GM12872 (cell line): ENCODE measurements around the gene OR10A6.

Experiments
- TF ChIP-seq, protein P1 (sequence below): IDR thresholded peaks from 3 replicates; pipeline ENCODE4 v1.5.1; 2011; ENCODE audit warnings: low read depth, mild to moderate bottlenecking, low read length, moderate library complexity; ENCODE audit not compliant: insufficient read depth

OR10A6 gene, protein sequence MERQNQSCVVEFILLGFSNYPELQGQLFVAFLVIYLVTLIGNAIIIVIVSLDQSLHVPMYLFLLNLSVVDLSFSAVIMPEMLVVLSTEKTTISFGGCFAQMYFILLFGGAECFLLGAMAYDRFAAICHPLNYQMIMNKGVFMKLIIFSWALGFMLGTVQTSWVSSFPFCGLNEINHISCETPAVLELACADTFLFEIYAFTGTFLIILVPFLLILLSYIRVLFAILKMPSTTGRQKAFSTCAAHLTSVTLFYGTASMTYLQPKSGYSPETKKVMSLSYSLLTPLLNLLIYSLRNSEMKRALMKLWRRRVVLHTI

DNA sequence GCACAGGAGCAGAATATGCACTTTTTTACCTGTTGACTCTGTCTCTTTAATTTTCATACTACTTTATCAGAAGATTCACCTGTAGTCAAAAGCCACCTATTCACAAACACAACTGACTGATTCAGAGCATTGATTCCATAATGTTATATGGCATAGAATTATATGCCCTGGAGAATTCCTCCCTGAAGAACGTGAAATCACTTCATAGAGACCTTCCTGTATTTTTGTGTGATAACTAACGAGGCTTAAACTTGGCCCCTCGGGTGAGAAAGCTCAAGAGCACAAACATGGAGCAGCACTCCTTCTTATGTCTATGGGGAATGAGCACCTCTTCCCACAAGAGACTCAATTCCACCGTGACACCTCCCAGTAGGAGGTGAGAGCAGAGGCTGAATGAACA, at the start of gene OR10A6:
OR10A6 (minus strand) TSS at position 101 of the 400 bp plus-strand sequence. CDS start 2,606 bp downstream, outside the sequence.
- TF ChIP-seq, protein P1, sequence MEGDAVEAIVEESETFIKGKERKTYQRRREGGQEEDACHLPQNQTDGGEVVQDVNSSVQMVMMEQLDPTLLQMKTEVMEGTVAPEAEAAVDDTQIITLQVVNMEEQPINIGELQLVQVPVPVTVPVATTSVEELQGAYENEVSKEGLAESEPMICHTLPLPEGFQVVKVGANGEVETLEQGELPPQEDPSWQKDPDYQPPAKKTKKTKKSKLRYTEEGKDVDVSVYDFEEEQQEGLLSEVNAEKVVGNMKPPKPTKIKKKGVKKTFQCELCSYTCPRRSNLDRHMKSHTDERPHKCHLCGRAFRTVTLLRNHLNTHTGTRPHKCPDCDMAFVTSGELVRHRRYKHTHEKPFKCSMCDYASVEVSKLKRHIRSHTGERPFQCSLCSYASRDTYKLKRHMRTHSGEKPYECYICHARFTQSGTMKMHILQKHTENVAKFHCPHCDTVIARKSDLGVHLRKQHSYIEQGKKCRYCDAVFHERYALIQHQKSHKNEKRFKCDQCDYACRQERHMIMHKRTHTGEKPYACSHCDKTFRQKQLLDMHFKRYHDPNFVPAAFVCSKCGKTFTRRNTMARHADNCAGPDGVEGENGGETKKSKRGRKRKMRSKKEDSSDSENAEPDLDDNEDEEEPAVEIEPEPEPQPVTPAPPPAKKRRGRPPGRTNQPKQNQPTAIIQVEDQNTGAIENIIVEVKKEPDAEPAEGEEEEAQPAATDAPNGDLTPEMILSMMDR: no peak

DNA sequence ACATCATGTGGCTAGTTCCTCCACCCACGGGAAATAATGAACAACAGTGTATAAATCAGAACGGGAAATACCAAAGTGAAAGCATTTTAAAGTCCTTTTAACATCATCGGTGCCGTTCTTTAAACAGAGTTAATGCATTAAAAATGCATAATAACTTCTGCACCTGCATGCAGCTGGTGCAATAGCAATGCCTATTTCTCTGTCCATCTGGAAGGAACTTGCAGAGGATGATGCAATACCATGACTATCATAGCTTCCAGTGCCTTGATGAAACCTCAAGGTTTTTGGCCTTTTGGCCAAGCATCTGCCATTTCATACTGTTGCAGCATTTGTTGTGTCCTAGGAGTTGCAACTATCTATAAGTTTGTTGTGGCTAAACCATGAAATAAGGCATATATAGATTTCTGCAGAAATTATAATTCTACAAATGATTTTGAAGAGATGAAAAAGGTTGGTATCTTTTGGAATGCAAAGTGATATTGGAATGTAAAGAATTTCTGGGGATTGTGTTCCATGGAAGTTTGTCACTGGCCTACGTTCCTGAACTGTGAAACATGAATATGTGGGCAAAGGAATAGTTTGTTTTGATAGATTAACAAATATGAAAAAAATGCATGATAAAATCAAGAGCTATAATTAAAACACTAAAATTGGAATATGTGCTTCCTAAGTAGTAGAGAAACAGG, 46.3 kb upstream of the OR10A6 start:
- TF ChIP-seq, protein P1: no peak

DNA sequence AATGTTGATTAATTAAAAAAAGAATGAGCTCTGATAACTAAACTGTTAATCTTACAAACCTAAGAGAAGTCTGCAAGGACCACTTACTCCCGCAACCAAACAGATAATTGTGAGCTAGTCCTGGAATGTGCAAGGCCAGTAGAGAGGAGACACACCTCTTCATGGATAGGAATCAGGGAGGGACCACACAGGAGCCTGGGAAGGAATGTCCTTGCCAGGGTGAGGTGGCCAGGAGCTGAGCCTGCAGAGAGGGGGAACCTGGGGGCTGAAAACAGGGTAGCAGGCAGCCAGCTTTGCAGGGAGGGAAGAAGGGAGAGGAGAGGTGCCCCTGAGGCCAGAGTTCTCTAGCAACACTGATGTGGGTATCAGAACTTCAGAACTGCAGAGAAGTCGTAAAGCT, 43.6 kb upstream of the OR10A6 start:
- TF ChIP-seq, protein P1: no peak

DNA sequence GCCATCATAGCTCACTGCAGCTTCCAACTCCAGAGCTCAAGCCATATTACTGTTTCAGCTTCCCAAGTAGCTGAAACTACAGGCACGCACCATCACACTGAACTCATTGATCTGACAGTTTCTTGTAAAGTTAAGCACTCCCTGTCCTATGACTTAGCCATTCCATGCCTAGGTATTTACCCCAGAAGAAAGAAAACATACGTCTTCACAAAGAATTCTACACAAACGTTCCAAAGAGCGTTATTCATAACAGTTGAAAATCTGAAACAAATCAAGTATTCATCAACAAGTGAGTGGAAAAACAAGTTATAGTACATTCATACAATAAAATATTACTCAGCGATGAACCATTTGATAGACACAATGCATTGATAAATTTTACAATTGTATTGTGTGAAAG, 41.9 kb upstream of the OR10A6 start:
- TF ChIP-seq, protein P1: no peak

DNA sequence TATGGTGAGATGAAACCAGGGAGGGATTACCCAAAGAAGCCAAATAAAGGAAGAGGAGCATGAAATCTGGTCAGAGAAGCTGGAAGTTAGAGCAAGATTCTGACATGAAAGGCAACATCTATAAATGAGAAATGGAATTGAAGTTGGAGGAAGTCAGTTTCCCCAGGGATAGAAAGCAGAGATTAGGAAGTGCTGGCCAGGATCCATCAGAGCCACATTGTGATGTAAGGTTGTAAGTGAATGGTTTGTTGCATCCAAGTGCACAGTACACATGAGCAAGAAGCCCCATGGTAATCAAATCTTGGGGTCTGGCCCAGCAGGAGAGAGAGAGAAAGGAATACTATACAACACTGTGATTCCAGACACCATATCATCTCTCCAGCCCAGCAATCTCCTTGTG, 40.8 kb upstream of the OR10A6 start:
- TF ChIP-seq, protein P1: no peak

DNA sequence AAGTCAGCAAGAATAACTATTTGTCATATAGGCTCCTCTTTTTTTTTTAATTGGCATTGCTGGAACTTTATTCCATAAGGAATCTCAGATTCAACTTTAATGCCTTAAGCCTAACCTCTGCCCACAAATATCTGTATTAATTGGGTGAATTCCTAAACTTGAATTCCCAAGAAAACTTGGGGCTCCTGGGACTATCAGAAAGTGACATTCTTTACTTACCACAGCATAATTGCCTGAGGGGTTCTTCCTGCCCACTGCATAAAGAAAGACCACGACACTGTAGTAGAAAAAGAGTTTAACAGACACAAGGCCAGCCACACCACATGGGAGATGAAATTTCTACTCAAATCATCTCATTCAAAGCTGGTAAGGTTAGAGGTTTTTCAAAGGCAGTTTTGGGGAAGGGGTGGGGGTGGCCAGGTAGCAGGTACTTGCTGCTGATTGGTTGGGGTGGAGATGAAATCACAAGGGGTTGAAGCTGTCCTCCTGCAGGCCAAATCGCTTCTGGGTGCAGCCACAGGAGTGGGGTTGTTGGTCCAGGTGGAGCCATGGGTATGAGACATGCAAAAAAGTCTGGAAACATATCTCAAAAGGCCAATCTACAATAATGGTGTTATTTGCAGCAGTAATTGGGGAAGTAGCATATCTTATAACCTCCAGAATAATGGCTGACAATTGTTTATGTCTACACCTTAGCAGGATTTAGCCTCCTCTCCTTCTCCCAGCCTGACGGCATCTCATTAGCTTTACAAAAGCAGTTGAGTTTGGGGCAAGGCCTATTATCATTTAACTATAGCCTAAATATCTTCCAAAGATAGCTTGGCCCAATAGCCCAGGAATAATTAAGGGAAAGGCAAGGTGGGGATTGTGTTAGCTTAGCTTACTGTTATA, 38.9 kb upstream of the OR10A6 start:
- TF ChIP-seq, protein P1: no peak

DNA sequence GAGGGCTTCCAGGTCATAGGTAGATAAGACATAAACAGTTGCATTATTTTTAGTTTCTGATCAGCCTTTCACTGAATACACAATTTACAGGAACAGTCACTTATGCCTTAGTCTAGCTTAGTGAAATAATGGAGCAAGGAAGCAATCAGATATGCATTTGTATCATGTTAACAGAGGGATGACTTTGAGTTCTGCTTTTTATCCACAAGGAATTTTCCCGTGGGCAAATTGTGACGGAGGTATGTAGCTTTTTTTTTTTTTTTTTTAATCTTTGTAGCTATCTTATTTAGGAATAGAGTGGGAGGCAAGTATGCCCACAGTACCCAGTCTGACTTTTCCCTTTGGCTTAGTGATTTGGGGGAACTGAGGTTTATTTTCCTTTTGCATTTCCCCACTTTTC, 37.6 kb upstream of the OR10A6 start:
- TF ChIP-seq, protein P1: no peak
